GM19023 (cell line): ENCODE data around the gene NEMP1.

Experiments
- ATAC-seq: cut with Tn5 transposase; IDR thresholded peaks from one replicate; pipeline ENCODE4 v1.9.1; 2021; ENCODE audit warnings: mild to moderate bottlenecking, moderate library complexity; ENCODE audit not compliant: unreplicated experiment

Gene NEMP1

GRCh38 chr12:57107456-57108155, 29.0 kb upstream of the NEMP1 start:
- ATAC-seq: no peak

- no peak for ATAC-seq
Observed at GRCh38 chr12:57106021-57106708, 27.6 kb upstream of the NEMP1 start.

GRCh38 chr12:57105011-57105753, 26.6 kb upstream of the NEMP1 start:
- ATAC-seq: no peak

DNA sequence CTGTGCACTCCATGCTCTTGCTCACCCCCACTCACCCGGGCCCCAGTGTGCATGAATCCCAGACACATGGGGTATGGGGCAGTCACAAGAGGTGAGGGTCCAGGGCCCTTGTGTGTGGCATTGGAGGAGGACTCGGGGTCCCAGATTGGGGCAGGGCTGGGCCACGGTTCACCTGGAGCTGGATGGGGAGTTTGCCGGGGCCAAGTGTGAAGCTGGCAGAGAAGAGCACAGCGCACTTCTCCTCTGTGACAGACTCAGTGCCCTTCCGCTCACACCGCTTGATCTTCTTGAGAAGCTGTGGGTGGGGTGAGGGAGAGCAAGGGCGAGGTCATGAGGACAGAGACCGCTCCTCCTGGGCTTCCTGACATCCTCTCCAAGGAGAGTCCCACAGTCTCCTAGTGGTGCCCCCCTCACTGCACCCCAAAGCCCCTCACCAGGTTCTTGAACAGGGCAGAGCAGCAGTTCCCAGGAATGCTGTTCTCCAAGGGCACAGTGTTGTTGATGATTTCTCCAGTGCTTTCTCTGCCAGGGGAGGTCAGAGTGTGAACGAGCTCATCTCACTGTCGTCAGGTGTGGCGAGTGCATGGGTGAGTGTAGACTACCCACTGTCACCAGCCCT, 25.8 kb upstream of the NEMP1 start:
- no peak for ATAC-seq

- no peak for ATAC-seq
Observed at GRCh38 chr12:57103856-57104255, 25.3 kb upstream of the NEMP1 start.

- no peak for ATAC-seq
Observed at GRCh38 chr12:57101892-57102695, 23.5 kb upstream of the NEMP1 start.

GRCh38 chr12:57099766-57100165, 21.2 kb upstream of the NEMP1 start:
- ATAC-seq: no peak

DNA sequence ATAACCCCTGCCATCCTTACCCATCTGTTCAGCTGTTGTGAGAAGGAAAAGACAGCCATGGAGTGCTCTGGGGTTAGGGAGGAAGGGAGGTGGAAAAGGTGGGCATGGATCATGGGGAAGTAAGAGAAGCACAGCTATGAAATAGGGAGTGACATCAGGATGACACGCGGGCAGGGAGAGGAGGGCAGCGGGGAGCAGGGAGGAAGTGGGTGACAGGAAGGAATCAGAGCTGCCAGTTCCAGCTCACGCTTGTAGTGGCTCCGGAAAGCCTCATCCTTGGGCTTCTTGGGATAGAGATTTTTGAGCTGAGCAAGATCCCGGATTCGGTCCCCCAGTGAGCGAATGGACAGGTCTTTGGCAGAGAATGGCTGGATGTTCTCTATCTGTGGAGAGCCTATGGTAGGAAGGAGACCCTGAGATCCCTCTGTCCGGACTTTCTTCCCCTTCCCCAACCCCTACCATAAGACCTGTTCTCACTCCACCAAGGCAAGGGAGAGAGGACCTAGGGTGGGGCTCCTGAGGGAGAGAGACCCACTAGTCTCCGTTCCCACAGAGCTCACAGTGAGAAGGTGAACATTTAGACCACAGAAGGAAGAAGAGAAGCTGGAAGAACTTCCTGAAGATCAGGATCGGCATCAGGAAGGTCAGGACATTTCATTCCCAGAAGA, 20.6 kb upstream of the NEMP1 start:
- no peak for ATAC-seq

- ATAC-seq: no peak
Observed at GRCh38 chr12:57098546-57098945, 20.0 kb upstream of the NEMP1 start.

DNA sequence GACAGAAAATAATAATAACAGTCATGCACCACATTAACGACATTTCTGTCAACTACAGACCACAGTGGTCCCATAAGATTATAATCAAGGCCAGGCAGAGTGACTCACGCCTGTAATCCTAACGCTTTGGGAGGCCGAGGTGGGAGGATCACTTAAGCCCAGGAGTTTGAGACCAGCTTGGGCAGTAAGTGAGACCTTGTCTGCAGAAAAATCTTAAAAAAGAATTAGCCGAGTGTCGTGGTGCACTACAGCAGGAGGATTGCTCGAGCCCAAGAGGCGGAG, 18.9 kb upstream of the NEMP1 start:
- no peak for ATAC-seq

DNA sequence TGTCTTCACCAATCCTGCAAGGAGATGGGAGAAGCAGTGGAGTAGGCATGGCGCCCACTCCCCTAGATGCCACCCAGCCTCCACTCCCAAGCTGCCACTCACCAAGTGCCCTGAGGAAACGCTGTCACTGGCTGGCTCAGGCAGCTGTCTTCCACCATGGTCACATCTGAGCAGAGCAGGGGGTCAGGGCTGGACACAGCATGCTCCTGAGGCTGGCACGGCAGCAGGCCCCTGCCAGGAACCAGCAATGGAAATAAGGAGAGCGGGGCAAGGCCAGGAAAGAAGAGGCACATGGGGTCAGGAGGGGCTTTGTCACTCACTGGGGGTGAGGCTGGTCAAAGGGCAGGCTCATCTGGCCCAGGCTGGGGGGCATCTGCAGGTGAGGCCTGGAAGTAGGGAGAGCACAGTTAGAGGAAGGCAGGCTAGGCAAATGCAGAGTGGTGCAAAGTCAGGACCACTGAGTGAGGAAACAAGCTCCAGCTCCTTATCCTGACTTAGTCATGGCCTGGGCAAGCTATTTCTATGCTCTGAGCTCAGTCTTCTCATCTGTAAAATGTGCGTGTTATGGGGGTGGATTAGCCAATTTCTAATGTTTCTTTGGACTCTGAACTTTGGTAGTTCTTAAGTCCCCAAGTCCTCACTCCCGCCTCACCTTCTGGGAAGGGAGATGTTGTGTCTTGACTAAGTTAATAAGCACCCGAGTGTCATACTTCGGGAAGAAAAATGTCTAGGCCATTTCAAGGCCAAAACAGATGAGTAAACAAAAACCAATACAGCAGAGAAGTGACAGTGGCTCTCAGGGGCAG, 18.4 kb upstream of the NEMP1 start:
- ATAC-seq: no peak

DNA sequence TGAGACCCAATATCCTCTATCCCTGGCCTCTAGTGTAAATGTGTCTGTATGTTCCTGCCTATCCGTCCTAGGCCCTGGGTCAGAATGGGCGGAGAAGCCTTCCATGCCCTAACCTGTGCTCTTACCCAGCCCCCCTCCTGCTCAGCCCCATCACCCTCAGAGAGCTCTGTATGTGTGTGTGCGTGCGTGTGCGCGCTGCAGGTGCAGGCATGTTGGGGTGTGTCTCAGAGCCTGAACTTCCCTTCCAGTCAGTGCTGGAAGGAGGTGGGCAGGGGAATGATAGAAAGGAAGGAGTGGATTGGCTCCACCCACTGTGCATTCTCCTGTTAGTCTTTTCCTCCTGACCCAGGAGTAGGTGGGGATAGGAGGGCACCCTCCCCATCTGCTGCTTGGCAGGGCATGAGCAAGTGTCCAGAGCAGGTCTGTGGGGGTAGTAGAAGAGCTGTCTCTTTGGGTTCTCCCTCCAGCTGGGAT, 17.5 kb upstream of the NEMP1 start:
- no peak for ATAC-seq

DNA sequence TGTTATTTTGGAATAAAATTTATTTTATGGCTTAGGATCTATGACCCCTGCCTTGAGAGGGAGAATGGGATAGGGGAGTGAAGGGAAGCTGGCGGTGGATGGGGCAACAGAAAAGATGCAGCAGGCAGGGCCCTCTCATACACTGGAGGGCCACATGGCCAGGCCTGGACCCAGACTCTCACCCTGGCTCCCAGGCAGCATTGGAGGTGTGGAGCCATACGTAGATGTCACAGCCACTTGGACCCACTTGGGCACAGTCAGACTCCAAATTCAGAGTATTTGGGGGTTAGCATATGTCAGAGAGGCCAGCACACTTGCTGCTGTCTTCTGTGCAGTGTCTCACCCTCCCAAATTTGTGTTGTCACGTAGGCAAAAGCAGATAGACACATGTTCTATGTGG, 16.8 kb upstream of the NEMP1 start:
- no peak for ATAC-seq

DNA sequence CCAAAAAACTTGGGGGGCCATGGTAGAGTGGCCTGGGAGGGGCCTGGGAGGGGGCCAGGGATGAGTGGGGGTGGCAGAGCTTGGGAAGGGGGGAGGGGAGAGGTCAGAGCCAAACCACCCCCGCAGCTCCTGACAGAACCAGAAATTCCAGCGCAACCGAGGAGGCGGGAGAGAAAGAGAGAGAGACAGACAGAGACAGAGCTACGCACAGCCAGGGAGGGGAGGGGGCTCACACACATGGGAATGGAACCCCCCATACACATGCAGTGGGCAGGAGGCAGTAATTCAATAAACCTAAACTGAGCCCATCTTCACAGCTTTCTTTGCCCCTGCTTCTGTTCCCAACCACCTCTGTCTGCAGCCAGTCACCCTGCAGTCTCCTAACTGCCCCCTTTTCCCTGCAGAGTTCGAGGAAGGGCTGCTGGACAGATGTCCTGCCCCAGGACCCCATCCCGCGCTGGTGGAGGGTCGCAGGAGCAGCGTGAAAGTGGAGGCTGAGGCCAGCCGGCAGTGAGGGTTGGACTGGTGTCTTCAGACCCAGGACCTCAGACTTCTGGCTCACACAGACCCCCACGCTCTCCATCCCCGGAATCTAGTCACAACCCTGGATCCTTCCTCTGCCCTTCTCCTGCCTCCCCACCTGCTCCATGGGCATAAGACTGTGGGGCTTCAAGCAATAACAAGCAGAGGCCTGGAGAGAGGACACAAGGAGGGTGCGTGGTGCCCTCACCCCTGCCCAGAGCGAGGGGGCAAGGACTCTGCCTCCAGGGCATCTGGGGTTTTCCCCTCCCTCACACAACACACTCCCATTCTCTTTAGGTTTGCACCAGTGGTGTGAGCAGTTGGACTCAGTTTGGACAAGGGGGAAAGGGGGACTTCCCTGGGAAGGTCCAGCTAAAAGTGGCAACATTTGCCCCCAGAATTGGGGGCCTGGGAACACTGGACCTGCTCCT, 15.9 kb upstream of the NEMP1 start:
- no peak for ATAC-seq

- ATAC-seq: no peak
Observed at GRCh38 chr12:57093415-57094207, 15.0 kb upstream of the NEMP1 start.

- ATAC-seq: no peak
Observed at GRCh38 chr12:57092876-57093414, 14.4 kb upstream of the NEMP1 start.

DNA sequence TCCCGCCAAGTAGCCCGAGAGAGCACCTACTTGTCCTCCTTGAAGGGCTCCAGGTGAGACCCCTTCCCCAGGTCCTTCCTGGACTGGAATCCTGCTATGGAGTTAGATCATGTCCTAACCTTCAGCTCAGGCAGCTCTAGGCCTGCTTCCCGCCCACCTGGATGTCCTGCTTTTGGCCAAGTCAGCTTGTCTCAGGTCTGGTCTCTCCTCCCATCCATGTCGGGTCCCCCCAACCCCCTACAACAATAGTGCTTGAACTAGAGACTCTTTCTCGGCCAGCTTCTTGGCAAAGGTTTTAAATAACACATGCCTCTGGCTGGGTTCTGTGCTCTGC, 13.9 kb upstream of the NEMP1 start:
- ATAC-seq: no peak
